Right hindlimb (tissue), 1 donor: ENCODE measurements around the gene SLC6A20.

Experiments
- DNase-seq: peaks from one replicate; pipeline ENCODE4 v3.0.0-alpha.2; 2018

Gene SLC6A20

GRCh38 chr3:45800611-45801010 is 4.3 kb upstream of the SLC6A20 start:
- DNase-seq = no peak

- DNase-seq = no peak
These were observed 3.2 kb upstream of the SLC6A20 start for GRCh38 chr3:45799586-45799985.

- no peak for DNase-seq
These were observed 1.7 kb upstream of the SLC6A20 start for GRCh38 chr3:45798034-45798433.

GRCh38 chr3:45796902-45797637 is 734 bp upstream of the SLC6A20 start:
- no peak for DNase-seq

GRCh38 chr3:45795509-45795881 is 841 bp downstream of the SLC6A20 start:
- no peak for DNase-seq

GRCh38 chr3:45794660-45795059 is 1.7 kb downstream of the SLC6A20 start:
- no peak for DNase-seq

- DNase-seq = no peak
These were observed 2.2 kb downstream of the SLC6A20 start for GRCh38 chr3:45794177-45794560.

GRCh38 chr3:45793482-45794176 is 2.7 kb downstream of the SLC6A20 start:
- no peak for DNase-seq

GRCh38 chr3:45792516-45793172 is 3.7 kb downstream of the SLC6A20 start:
- no peak for DNase-seq

GRCh38 chr3:45792036-45792435 is 4.3 kb downstream of the SLC6A20 start:
- DNase-seq = no peak

- DNase-seq = no peak
These were observed 5.7 kb downstream of the SLC6A20 start for GRCh38 chr3:45790596-45790995.

GRCh38 chr3:45789235-45789812 is 7.0 kb downstream of the SLC6A20 start:
- DNase-seq = no peak

- DNase-seq = no peak
These were observed 8.8 kb downstream of the SLC6A20 start for GRCh38 chr3:45787551-45787950.

GRCh38 chr3:45786801-45787495 is 9.4 kb downstream of the SLC6A20 start:
- DNase-seq = no peak

GRCh38 chr3:45785605-45786150 is 10.7 kb downstream of the SLC6A20 start:
- no peak for DNase-seq

- DNase-seq = no peak
These were observed 12.7 kb downstream of the SLC6A20 start for GRCh38 chr3:45783667-45784066.

- DNase-seq = no peak
These were observed 14.0 kb downstream of the SLC6A20 start for GRCh38 chr3:45782381-45782780.

- no peak for DNase-seq
These were observed 14.5 kb downstream of the SLC6A20 start for GRCh38 chr3:45781841-45782240.

- no peak for DNase-seq
These were observed 15.1 kb downstream of the SLC6A20 start for GRCh38 chr3:45781271-45781670.

- no peak for DNase-seq
These were observed 16.3 kb downstream of the SLC6A20 start for GRCh38 chr3:45779746-45780735.

- DNase-seq = no peak
These were observed 17.6 kb downstream of the SLC6A20 start for GRCh38 chr3:45778761-45779201.
